AG09319 (cell line): ENCODE data around the gene ACTN4.

Source experiments
- DNase-seq: peaks from one replicate; pipeline ENCODE4 v3.0.0-alpha.2; 2010; ENCODE audit warnings: low read depth; ENCODE audit errors: extremely low read depth
- TF ChIP-seq, protein P1 (sequence below): IDR thresholded peaks from 2 replicates; pipeline ENCODE4 v1.5.1; 2011; ENCODE audit warnings: low read depth, mild to moderate bottlenecking, inconsistent platforms, low read length, moderate library complexity

Gene ACTN4

GRCh38 chr19:38699647-38700349 is 52.3 kb downstream of the ACTN4 start:
- no peak for DNase-seq
- TF ChIP-seq, protein P1, sequence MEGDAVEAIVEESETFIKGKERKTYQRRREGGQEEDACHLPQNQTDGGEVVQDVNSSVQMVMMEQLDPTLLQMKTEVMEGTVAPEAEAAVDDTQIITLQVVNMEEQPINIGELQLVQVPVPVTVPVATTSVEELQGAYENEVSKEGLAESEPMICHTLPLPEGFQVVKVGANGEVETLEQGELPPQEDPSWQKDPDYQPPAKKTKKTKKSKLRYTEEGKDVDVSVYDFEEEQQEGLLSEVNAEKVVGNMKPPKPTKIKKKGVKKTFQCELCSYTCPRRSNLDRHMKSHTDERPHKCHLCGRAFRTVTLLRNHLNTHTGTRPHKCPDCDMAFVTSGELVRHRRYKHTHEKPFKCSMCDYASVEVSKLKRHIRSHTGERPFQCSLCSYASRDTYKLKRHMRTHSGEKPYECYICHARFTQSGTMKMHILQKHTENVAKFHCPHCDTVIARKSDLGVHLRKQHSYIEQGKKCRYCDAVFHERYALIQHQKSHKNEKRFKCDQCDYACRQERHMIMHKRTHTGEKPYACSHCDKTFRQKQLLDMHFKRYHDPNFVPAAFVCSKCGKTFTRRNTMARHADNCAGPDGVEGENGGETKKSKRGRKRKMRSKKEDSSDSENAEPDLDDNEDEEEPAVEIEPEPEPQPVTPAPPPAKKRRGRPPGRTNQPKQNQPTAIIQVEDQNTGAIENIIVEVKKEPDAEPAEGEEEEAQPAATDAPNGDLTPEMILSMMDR: no peak

DNA sequence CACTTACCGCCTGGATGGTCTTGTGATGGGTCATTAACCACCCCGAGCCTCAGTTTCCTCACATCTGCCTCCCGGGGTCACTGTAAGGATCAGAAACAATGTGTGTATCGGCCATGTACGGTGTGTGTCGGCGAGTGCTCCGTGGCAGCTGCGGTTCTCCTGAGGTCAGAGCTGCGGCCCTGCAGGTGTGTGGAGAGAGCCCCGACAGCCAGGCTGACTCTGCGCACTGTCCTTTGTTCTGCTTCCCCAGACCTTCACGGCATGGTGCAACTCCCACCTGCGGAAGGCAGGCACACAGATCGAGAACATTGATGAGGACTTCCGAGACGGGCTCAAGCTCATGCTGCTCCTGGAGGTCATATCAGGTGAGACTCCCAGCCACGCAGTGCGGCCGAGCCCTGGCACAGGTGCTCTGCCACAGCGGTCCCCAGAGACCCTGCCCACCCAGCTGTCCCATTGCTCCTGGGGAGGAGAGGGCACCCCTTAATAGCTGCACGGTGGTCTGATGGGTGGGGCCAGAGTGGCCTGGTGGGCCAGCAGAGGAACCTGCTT is 53.0 kb downstream of the ACTN4 start:
- TF ChIP-seq, protein P1: no peak
- DNase-seq: no peak

GRCh38 chr19:38700902-38701454 is 53.5 kb downstream of the ACTN4 start:
- no peak for DNase-seq
- TF ChIP-seq, protein P1: no peak

DNA sequence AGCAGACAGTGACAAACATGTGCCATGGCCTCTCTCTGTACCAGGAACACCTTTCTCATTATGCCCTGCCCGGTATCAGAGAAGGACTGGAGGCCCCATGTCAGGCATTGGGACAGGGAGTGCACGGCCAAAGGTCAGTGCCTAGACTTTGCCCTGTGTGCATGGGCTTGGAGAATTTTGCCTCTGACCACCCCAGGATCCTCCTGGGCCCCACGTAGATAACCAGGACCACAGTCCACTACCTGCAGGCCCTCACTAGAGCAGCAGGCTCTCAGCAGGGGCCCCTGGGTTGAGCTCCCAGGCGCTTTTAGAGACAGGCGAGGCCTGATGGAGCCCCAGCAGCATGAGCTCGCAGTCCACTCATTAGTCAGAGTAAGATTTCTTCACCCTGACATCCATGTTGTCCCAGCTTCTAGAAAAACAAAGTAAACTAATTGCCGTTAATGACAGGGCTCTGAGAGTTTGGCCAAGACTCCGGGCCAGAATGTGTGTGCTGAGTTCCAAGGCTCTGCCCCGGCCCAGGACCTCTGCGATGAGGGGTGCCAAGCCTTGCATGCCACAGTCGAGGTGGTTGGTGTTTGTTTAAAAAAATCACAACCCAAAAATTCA is 54.1 kb downstream of the ACTN4 start:
- TF ChIP-seq, protein P1: no peak
- no peak for DNase-seq

DNA sequence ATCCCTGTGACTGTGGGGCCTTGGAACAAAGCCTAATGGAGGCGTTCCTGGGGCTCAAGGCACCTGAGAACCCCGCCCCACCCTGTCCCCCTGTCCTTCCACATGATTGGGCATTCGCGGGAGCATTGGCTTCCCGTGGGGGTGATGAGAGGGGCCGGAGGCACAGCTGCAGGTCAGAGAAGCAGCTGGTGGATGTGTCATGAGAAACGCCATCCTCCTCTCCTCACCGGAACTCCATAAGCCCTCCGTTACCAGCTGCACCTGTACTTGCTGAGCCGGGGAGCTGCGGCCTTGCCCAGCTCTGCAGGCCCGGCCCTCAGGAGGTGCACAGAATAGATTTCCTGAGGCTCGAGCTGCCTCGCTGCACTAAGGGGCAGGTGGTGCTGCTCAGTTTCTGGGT is 54.8 kb downstream of the ACTN4 start:
- TF ChIP-seq, protein P1: no peak
- DNase-seq: no peak

DNA sequence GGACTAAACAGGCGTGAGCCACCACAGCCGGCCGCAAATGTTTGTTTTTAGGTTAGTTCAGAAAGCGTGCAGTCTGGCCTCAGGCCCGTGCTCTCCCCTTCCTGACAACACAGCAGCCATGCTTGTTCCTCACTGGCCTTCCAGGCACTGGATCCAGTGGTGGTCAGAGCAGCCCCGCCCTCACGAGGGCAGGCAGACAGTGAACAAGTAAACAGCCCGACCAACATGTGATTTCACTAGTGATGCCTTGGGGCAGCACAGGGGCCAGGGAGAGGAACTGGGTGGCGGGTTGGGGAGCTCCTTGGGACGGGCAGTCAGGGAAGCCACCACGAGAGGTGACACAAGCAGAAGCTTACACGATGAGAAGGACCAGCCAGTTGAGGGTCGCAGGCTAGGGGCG is 56.1 kb downstream of the ACTN4 start:
- no peak for DNase-seq
- TF ChIP-seq, protein P1: no peak

- TF ChIP-seq, protein P1: no peak
- no peak for DNase-seq
Measured at GRCh38 chr19:38704488-38705026, 57.1 kb downstream of the ACTN4 start.
